ENCODE results near the gene MAPK8.

GRCh38 chr10:48414160-48414559 lies 107.7 kb downstream of the MAPK8 start:
- TF ChIP-seq CTCF (conservative IDR thresholded peaks at IDR 0.05): no peak
- TF ChIP-seq ZFX (IDR thresholded peaks at IDR 0.05): no peak
